RCC 7860 (cell line): ENCODE data around the gene CTNNA2.

Experiments used
- DNase-seq: peaks from one replicate; pipeline ENCODE4 v3.0.0-alpha.2; 2015; ENCODE audit warnings: low spot score
- FAIRE-seq: peaks from 2 replicates; lab custom pipeline; 2012; peaks lifted over from hg19 to GRCh38; lab: Jason Lieb, UNC

CTNNA2 gene

DNA sequence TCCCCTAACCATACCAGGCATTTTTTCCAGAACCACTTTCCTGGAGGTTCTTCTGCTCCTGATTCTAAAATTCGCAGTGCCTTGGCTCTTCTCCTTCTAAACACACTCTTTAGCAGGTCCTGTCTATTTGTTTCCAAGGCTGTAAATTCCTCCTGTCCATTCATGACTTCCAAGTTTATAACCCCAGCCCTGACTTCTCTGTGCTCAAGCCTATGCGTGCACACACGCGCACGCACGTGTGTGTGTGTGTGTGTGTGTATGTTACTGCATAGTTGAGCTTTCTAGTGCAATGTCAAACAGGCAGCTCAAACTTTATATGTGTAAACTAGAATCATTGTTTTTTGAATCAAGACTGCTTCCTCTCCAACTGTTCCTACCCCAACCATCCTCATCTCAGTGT is 454.0 kb downstream of the CTNNA2 start:
- no peak for DNase-seq
- no peak for FAIRE-seq

GRCh38 chr2:79971807-79972206 is 459.0 kb downstream of the CTNNA2 start:
- DNase-seq (no peak), FAIRE-seq (no peak)

- FAIRE-seq, result no peak
- no peak for DNase-seq
These were observed 459.8 kb downstream of the CTNNA2 start for GRCh38 chr2:79972661-79973060.

DNA sequence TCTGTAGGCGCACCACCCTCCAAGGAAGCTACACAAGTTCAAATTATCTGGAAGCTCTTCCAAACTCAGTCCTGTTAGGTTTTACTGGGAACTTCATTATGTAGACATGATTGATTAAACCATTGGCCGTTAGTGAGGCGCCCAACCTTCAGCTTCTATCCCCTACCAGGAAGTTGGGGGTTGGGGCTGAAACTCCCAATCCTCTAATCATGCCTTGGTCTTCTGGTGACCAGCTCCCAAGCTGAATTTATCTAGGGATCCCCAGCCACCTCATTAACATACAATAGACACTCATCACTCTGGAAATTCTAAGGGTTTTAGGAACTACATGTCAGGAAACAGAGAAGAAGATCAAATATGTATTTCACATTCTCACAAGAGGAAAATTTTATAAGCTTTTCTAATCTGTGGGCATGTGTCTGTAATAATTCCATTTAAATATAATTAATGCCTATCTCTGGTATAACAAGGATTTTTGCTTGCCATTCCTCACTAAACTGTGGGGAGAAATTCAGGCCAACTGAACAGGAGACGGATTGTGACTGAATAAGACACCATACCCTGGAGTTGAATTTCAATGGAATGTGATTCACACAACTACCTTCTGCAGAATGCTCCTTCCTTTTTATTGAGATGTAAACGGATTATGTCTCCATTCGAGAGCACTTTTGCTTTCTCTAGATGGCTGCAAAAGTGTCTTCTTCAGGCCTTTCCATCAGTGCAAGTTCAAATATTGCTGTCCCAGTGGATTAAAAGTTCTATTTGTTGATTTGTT is 463.1 kb downstream of the CTNNA2 start:
- DNase-seq (no peak), FAIRE-seq (no peak)

DNA sequence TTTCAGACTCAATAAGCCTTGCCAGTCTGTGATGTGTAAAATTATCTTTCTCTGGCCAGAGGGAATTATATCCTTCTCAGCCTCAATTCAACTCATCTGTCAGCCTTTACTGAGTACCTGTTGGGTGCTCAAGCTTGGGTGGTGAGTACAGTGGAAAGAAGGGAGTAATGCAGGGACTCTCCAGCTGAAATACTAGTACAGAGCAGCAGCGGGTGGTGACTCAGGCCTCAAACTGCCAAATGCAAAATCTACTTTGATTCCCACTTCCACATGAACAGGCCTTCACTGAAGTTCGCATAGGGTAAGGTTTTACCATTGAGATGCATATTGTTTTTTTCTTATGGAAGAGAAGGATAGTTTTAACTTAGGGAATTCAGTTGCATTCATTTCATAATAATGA is 464.9 kb downstream of the CTNNA2 start:
- no peak for FAIRE-seq

DNA sequence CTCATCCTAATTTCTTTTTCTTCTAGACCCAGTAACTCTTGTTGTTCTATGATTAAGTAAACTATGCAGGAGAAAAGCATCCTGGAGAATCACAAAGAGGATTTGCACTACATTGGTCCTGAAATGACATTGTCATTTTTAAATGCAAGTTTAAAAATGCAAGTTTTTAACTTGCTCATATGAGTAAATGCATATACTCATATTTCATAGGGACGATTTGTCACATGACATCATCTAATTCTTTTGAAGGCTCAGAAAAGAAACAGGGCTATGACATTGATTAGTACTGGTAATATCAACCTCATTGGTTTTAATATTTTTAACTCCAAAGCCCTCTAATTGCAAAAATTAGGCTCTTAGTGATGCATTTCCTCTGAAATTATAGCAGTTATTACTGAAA is 467.3 kb downstream of the CTNNA2 start:
- DNase-seq, result no peak
- no peak for FAIRE-seq

More for the DNA sequence above, 464.9 kb downstream of the CTNNA2 start:
- DNase-seq, result no peak

- FAIRE-seq, result no peak
These were observed 468.0 kb downstream of the CTNNA2 start for GRCh38 chr2:79980816-79981215.

DNA sequence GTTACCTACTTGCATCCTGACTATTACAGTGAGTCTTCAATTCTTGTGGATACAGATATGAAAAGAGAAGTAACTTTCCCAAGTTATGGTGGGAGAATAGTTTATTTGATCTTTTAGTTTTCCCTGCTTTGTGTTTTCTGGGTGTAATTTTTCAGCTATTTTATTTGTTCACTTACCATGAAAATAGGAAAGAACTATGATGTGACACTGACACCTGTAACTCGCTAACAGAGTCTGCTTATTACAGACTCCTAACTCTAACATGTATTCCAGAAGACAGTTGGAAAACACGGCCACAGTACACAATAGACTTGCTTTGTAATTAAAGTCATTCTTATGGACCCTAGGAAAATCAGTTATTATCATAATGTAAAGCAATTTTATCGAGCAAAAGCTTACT is 468.5 kb downstream of the CTNNA2 start:
- FAIRE-seq (no peak), DNase-seq (no peak)

More at GRCh38 chr2:79980816-79981215, 468.0 kb downstream of the CTNNA2 start:
- no peak for DNase-seq

GRCh38 chr2:79982445-79982844 is 469.6 kb downstream of the CTNNA2 start:
- DNase-seq (no peak), FAIRE-seq (no peak)

DNA sequence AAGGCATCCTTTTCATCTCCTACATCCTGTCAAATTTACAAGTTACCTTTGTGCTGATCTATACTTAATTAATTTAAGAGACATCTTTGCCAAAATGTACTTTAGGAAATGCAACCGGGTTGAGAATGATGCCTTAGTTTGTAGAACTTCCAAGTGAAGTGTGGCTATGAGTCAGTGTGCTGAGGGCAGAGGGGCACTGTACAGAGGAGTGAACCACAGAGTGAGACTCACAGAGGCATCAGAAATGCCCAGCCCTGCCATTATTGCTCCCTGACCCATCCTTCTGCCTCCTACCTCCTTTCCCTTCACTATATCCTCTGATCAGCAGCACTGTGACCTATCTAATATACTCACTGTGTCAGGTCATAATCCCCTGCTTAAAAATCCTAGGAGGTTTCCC is 471.6 kb downstream of the CTNNA2 start:
- FAIRE-seq (no peak), DNase-seq (no peak)

GRCh38 chr2:79985145-79985544 is 472.3 kb downstream of the CTNNA2 start:
- DNase-seq (no peak), FAIRE-seq (no peak)

- no peak for DNase-seq
- no peak for FAIRE-seq
These were observed 472.7 kb downstream of the CTNNA2 start for GRCh38 chr2:79985571-79985970.

- FAIRE-seq (no peak), DNase-seq (no peak)
These were observed 480.3 kb downstream of the CTNNA2 start for GRCh38 chr2:79993144-79993543.

DNA sequence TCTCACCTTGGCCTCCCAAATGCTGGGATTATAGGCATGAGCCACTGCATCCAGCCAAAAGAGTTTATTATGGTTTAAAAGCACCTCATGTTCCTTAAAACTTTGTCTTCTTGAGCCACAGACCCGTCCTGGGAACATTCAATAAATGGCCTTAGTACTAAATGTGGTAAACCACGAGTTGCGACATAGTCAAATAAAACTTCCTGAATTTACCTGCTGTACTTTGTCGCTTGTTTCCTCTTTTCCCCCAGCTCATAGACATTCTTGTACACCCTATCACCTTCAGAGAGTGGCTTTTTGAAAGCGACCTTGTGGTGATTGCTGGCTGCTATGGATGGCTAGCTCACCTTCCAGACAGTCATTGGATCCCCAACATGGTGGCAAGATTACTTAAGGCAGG is 481.3 kb downstream of the CTNNA2 start:
- DNase-seq, result no peak
- no peak for FAIRE-seq

DNA sequence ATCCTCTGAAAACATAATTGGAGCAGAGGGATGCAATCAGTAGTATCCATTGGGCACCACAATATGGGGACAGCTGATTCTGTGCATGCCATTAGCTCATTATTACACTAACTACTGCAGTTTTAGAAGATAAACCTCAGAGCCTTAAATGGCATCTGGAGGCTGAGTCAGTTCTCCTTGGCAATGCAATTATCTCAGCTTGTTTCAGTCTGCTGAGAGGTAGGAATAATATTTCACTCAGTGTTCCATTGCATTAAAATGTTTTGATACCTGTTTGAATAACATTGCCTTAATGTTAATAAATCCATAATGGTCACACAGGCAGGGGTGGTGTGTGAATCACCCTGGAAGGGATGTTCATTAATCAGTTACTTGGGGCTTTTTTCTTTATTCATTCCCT is 482.1 kb downstream of the CTNNA2 start:
- FAIRE-seq (no peak), DNase-seq (no peak)

GRCh38 chr2:79996709-79997108 is 483.9 kb downstream of the CTNNA2 start:
- no peak for DNase-seq
- FAIRE-seq, result no peak

- DNase-seq (no peak), FAIRE-seq (no peak)
These were observed 488.9 kb downstream of the CTNNA2 start for GRCh38 chr2:80001701-80002101.

DNA sequence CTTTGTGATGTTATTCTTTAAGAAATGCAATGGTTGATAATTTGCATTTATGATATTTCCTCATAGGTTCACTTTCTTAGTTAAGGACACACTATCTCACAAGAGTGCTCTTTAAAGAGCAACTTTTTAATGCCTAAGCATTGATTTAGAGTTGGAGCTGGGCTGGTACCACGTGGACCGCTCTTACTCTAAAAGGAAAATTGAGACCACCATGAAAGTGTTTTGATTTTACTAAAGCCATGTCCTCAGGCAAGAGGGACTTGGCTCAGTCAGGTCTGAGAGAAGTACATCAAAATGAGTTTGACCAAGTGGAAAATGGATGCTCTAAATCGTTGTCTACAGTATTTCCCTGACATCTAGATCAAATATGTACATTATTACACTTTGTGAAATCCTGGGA is 489.3 kb downstream of the CTNNA2 start:
- no peak for FAIRE-seq
- no peak for DNase-seq

GRCh38 chr2:80002568-80003157 is 489.8 kb downstream of the CTNNA2 start:
- DNase-seq, result no peak
- no peak for FAIRE-seq

- FAIRE-seq (no peak), DNase-seq (no peak)
These were observed 495.1 kb downstream of the CTNNA2 start for GRCh38 chr2:80007777-80008503.

GRCh38 chr2:80008596-80008995 is 495.7 kb downstream of the CTNNA2 start:
- DNase-seq (no peak), FAIRE-seq (no peak)

GRCh38 chr2:80009211-80009610 is 496.4 kb downstream of the CTNNA2 start:
- FAIRE-seq (no peak), DNase-seq (no peak)
